HepG2 (cell line): ENCODE results near the gene EIF4G3. TPM values are rescaled to one million over a fixed set of nuclear protein-coding genes. Genes with fewer than 3 reads are reported as not detected.

Experiments used
- CAMTA2 ChIP-seq: sonication (generic); formaldehyde crosslinking; IDR thresholded peaks from 2 replicates; pipeline ENCODE4 v1.4.0; 2020; ENCODE audit warnings: mild to moderate bottlenecking, missing genetic modification reagents, borderline replicate concordance
- ELF1 ChIP-seq: sonication (generic); formaldehyde crosslinking; IDR thresholded peaks from 2 replicates; pipeline ENCODE4 v1.4.0; 2020; ENCODE audit warnings: missing genetic modification reagents
- MEIS1 ChIP-seq: sonication (generic); formaldehyde crosslinking; IDR thresholded peaks from 2 replicates; pipeline ENCODE4 v1.9.0; 2021; ENCODE audit warnings: mild to moderate bottlenecking, missing genetic modification reagents, moderate library complexity, borderline replicate concordance
- MIER3 ChIP-seq: IDR thresholded peaks from 2 replicates; pipeline ENCODE4 v1.6.1; 2016; ENCODE audit warnings: missing compliant biosample characterization, borderline replicate concordance
- RFX3 ChIP-seq: IDR thresholded peaks from 2 replicates; pipeline ENCODE4 v1.6.1; 2016; ENCODE audit warnings: missing biosample characterization, missing genetic modification reagents
- TOPORS ChIP-seq: sonication (generic); formaldehyde crosslinking; IDR thresholded peaks from 2 replicates; pipeline ENCODE4 v1.8.0; 2023; ENCODE audit warnings: mild to moderate bottlenecking, missing genetic modification reagents
- ZBTB3 ChIP-seq: sonication (generic); formaldehyde crosslinking; IDR thresholded peaks from 2 replicates; pipeline ENCODE4 v1.4.0; 2020; ENCODE audit warnings: low read depth, mild to moderate bottlenecking, moderate library complexity, missing genetic modification reagents, borderline replicate concordance
- ZKSCAN8 ChIP-seq: IDR thresholded peaks from 2 replicates; pipeline ENCODE4 v1.6.1; 2016; ENCODE audit warnings: borderline replicate concordance, missing genetic modification reagents, missing compliant biosample characterization
- ZNF136 ChIP-seq: sonication (generic); formaldehyde crosslinking; IDR thresholded peaks from 2 replicates; pipeline ENCODE4 v1.8.1; 2022; ENCODE audit warnings: low read depth, mild to moderate bottlenecking, moderate library complexity, missing genetic modification reagents
- ZNF160 ChIP-seq: sonication (generic); formaldehyde crosslinking; IDR thresholded peaks from 2 replicates; pipeline ENCODE4 v1.8.0; 2022; ENCODE audit warnings: mild to moderate bottlenecking, inconsistent platforms, missing genetic modification reagents
- ZNF607 ChIP-seq: sonication (generic); formaldehyde crosslinking; IDR thresholded peaks from 2 replicates; pipeline ENCODE4 v1.5.1; 2020; ENCODE audit warnings: missing genetic modification reagents, mild to moderate bottlenecking, borderline replicate concordance
- ZNF703 ChIP-seq: sonication (generic); formaldehyde crosslinking; IDR thresholded peaks from 2 replicates; pipeline ENCODE4 v1.5.1; 2020; ENCODE audit warnings: missing genetic modification reagents, mild to moderate bottlenecking, moderate library complexity, borderline replicate concordance
- polyA plus RNA-seq, 8 experiments: library from polyadenylated mRNA; depleted of rRNA in 3 of 8; stranded (reverse) in 7 of 8; unstranded in 1 of 8; fragments of >200 nt; fragmentation: Illumina TruSeq in 4 of 8; extraction: Trizol in 4 of 8; gene quantifications; 2 replicates each; pipeline versions ENCODE4 v1.2.1 to v1.2.3, GENCODE V29; 2011 to 2016; ENCODE audit warnings: low read depth in 4 of 8, missing spikeins in 1 of 8, mixed read lengths in 1 of 8; ENCODE audit not compliant: insufficient read depth in 1 of 8
- total RNA-seq, 5 experiments: library from RNA; depleted of rRNA; stranded (reverse); fragments of >200 nt; fragmentation: Illumina TruSeq; extraction: Trizol; gene quantifications; 2 replicates each; pipeline ENCODE4 v1.2.3, GENCODE V29; 2016; ENCODE audit warnings: low read depth in 1 of 5
- TF ChIP-seq, protein P1 (sequence below): sonication (generic); formaldehyde crosslinking; IDR thresholded peaks from 2 replicates; pipeline ENCODE4 v1.5.1; 2020; ENCODE audit warnings: mild to moderate bottlenecking, missing genetic modification reagents, borderline replicate concordance
- TF ChIP-seq, protein P2 (sequence below): IDR thresholded peaks from 2 replicates; pipeline ENCODE4 v1.6.1; 2016
- TF ChIP-seq, protein P3 (sequence below): sonication (generic); formaldehyde crosslinking; conservative IDR thresholded peaks from 2 replicates; pipeline ENCODE4 v1.8.0; 2022; ENCODE audit warnings: missing genetic modification reagents

EIF4G3 gene
- total and polyA plus RNA-seq, 2 of the 13 experiments (the other 11 are each of a cell fraction or from before 2014, with no cell fraction given): 22.2 to 27.6 TPM

DNA sequence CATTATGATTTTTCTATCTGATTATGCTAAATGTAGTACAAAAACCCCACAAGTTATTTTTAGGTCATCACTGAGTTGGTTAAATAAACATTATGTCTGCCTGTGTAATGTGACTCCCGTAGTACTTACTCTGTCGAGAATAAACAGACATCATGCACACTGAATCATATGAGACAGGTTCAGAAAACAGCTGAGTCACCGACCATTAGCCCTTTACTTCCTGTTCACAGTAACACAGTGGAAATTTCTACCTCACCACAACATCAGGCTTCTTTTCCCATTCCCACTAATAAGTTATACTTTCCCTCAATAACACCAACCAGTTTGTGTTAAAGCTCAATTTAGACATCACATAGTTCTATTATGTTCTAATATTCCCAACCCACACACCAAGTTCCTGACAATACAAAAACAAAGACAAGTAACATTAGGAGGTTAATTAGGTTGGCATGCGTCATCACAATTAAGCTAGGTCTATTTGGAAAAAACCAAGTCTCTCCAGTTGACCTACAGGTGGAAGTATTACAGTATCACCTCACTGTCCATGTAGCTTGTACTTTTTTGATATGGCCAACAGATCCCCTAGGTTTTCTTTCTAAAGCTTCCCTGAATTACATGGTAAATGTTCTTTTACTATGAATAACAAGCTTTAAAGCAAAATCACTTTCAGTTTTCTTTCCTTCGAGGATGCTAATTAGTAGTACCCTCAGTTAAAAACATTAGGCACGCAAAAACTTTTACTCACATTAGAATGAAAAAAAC lies 154.2 kb downstream of the EIF4G3 start (continued):
- TF ChIP-seq, protein P1, sequence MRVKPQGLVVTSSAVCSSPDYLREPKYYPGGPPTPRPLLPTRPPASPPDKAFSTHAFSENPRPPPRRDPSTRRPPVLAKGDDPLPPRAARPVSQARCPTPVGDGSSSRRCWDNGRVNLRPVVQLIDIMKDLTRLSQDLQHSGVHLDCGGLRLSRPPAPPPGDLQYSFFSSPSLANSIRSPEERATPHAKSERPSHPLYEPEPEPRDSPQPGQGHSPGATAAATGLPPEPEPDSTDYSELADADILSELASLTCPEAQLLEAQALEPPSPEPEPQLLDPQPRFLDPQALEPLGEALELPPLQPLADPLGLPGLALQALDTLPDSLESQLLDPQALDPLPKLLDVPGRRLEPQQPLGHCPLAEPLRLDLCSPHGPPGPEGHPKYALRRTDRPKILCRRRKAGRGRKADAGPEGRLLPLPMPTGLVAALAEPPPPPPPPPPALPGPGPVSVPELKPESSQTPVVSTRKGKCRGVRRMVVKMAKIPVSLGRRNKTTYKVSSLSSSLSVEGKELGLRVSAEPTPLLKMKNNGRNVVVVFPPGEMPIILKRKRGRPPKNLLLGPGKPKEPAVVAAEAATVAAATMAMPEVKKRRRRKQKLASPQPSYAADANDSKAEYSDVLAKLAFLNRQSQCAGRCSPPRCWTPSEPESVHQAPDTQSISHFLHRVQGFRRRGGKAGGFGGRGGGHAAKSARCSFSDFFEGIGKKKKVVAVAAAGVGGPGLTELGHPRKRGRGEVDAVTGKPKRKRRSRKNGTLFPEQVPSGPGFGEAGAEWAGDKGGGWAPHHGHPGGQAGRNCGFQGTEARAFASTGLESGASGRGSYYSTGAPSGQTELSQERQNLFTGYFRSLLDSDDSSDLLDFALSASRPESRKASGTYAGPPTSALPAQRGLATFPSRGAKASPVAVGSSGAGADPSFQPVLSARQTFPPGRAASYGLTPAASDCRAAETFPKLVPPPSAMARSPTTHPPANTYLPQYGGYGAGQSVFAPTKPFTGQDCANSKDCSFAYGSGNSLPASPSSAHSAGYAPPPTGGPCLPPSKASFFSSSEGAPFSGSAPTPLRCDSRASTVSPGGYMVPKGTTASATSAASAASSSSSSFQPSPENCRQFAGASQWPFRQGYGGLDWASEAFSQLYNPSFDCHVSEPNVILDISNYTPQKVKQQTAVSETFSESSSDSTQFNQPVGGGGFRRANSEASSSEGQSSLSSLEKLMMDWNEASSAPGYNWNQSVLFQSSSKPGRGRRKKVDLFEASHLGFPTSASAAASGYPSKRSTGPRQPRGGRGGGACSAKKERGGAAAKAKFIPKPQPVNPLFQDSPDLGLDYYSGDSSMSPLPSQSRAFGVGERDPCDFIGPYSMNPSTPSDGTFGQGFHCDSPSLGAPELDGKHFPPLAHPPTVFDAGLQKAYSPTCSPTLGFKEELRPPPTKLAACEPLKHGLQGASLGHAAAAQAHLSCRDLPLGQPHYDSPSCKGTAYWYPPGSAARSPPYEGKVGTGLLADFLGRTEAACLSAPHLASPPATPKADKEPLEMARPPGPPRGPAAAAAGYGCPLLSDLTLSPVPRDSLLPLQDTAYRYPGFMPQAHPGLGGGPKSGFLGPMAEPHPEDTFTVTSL (CRISPR knock-in tag): peak; percentile 76; the same call in 1 of the 2 replicates
- TF ChIP-seq MIER3 (CRISPR knock-in tag) (peak; percentile 71; the same call in 1 of the 2 replicates), ZNF160 (CRISPR knock-in tag) (no peak), ZNF703 (no peak), TOPORS (CRISPR knock-in tag) (no peak), ZKSCAN8 (CRISPR knock-in tag) (peak; percentile 44; the same call in 1 of the 2 replicates), MEIS1 (CRISPR knock-in tag) (peak; percentile 53; the same call in 1 of the 2 replicates), ZNF136 (CRISPR knock-in tag) (no peak), ZNF607 (CRISPR knock-in tag) (no peak), ELF1 (CRISPR knock-in tag) (peak; percentile 83), ZBTB3 (CRISPR knock-in tag) (no peak), RFX3 (no peak), CAMTA2 (CRISPR knock-in tag) (no peak)
- TF ChIP-seq, protein P2, sequence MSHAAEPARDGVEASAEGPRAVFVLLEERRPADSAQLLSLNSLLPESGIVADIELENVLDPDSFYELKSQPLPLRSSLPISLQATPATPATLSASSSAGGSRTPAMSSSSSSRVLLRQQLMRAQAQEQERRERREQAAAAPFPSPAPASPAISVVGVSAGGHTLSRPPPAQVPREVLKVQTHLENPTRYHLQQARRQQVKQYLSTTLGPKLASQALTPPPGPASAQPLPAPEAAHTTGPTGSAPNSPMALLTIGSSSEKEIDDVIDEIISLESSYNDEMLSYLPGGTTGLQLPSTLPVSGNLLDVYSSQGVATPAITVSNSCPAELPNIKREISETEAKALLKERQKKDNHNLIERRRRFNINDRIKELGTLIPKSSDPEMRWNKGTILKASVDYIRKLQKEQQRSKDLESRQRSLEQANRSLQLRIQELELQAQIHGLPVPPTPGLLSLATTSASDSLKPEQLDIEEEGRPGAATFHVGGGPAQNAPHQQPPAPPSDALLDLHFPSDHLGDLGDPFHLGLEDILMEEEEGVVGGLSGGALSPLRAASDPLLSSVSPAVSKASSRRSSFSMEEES (CRISPR knock-in tag): peak; percentile 91; the same call in 1 of the 2 replicates
- TF ChIP-seq, protein P3, sequence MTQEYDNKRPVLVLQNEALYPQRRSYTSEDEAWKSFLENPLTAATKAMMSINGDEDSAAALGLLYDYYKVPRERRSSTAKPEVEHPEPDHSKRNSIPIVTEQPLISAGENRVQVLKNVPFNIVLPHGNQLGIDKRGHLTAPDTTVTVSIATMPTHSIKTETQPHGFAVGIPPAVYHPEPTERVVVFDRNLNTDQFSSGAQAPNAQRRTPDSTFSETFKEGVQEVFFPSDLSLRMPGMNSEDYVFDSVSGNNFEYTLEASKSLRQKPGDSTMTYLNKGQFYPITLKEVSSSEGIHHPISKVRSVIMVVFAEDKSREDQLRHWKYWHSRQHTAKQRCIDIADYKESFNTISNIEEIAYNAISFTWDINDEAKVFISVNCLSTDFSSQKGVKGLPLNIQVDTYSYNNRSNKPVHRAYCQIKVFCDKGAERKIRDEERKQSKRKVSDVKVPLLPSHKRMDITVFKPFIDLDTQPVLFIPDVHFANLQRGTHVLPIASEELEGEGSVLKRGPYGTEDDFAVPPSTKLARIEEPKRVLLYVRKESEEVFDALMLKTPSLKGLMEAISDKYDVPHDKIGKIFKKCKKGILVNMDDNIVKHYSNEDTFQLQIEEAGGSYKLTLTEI (CRISPR knock-in tag): no peak
